ENCODE results near the gene LAMA3.

The LAMA3 gene

GRCh38 chr18:23986600-23987359, 297.5 kb downstream of the LAMA3 start:
- H3K4me1 Mint-ChIP-seq, result peaks cover 12 to 34% of the 10 kb centered on the region in 2 donors
- H3K27me3 Mint-ChIP-seq, result no peaks in the 10 kb centered on the region
- peaks cover 0 to 1% of the 10 kb centered on the region in 2 donors for H3K9me3 Mint-ChIP-seq
- H3K36me3 Mint-ChIP-seq, result no peaks in the 10 kb centered on the region
- H3K27ac Mint-ChIP-seq, result no peak overlapping the region
- no peak for DNase-seq
- peak; percentile 65 to 77 for ATAC-seq (replicated peaks)
- H3K4me3 Mint-ChIP-seq, result no peak overlapping the region

- Mint-ChIP-seq H3K4me3 (no peak overlapping the region), H3K27ac (no peak overlapping the region), H3K4me1 (peaks cover 9 to 22% of the 10 kb centered on the region in 2 donors), H3K9me3 (peaks cover 0 to 1% of the 10 kb centered on the region in 2 donors), H3K27me3 (no peaks in the 10 kb centered on the region), H3K36me3 (no peaks in the 10 kb centered on the region)
- ATAC-seq (replicated peaks) (no peak), DNase-seq (no peak)
Measured at GRCh38 chr18:23990474-23991410, 301.5 kb downstream of the LAMA3 start.

DNA sequence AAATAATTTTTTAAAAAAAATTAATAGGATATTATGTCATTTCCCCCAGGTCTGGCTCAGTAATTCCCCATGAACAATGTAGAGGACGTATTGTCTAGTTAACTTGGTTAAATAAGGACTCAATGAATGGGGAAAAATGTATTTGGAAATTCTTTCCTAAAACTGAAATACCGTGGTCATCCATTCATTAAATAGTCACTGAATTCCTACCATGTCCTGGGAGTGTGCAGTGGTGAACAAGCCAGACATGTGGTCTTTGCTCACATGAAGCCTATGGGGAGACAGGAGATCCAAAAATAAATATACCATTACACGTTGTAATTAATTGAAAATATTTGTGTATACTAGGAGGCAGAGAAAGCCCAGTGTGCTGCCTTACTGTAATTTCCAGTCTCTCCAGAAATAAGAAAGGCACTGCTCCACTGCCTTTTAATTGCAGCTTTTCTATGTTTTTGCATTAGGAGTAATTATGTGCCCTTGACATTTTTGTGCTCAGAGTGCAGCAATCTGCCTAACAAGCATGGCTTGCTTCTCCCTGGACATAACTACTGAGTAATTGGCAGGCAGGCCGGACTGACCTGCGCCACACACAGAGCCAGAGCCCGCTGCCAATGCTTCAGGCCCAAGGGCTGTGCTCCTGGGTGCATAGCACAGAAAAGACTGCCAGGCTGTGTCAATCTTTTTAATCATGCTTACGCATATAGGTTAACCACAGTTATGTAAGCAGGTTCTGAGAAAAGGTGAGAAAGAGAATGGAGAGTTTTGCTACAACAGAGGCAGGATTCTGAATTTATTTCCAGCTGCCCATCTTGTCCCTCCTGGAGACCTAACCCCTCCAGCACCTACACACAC, 303.1 kb downstream of the LAMA3 start:
- Mint-ChIP-seq H3K4me3 (no peak overlapping the region), H3K4me1 (peaks cover 9 to 10% of the 10 kb centered on the region in 2 donors), H3K36me3 (no peaks in the 10 kb centered on the region), H3K27ac (no peak overlapping the region), H3K9me3 (no peaks in the 10 kb centered on the region), H3K27me3 (no peaks in the 10 kb centered on the region)
- no peak for DNase-seq
- no peak for ATAC-seq (replicated peaks)

- no peak for ATAC-seq (replicated peaks)
- Mint-ChIP-seq H3K9me3 (no peaks in the 10 kb centered on the region), H3K27me3 (no peaks in the 10 kb centered on the region), H3K4me3 (no peak overlapping the region), H3K36me3 (no peaks in the 10 kb centered on the region), H3K27ac (no peak overlapping the region), H3K4me1 (peaks cover 7% of the 10 kb centered on the region in 2 donors)
- DNase-seq, result no peak
Measured at GRCh38 chr18:23992941-23993280, 303.7 kb downstream of the LAMA3 start.

DNA sequence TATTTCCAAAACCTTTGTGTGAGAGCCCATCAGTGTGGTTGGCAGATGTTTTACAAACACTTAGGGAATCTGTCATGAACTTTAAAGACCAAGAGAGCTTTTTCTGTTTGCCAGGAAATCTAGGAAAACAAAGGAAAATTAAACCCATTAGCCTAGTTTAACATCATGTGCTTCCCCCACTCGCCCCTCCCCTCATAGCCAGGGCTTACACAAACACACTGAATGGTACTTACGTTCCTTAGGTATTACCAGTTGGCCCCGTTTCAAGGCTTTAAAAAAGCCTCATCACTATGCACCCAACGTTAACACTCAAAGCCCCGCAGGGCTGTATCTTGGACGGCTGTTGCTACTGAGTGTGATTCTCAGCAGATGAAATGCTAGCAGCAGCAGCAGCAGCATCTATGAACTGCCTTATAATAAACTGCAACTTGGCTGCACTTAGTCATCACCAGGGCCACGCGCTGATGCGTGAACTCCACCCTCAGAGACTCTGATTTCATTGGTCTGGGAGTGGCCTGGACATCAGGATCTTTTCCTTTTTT, 305.2 kb downstream of the LAMA3 start:
- no peaks in the 10 kb centered on the region for H3K36me3 Mint-ChIP-seq
- H3K9me3 Mint-ChIP-seq, result no peaks in the 10 kb centered on the region
- ATAC-seq (replicated peaks) (no peak), DNase-seq (no peak)
- no peak overlapping the region for H3K4me3 Mint-ChIP-seq
- H3K27ac Mint-ChIP-seq, result no peak overlapping the region
- peaks cover 7% of the 10 kb centered on the region in 2 donors for H3K4me1 Mint-ChIP-seq
- no peaks in the 10 kb centered on the region for H3K27me3 Mint-ChIP-seq

GRCh38 chr18:23995180-23995579, 305.9 kb downstream of the LAMA3 start:
- peak; percentile 45 to 93 for ATAC-seq (replicated peaks)
- H3K27me3 Mint-ChIP-seq, result no peaks in the 10 kb centered on the region
- no peaks in the 10 kb centered on the region for H3K9me3 Mint-ChIP-seq
- peak overlapping the region; percentile 0 for H3K27ac Mint-ChIP-seq
- H3K4me1 Mint-ChIP-seq, result peaks cover 5 to 7% of the 10 kb centered on the region in 2 donors
- H3K36me3 Mint-ChIP-seq, result no peaks in the 10 kb centered on the region
- H3K4me3 Mint-ChIP-seq, result peak overlapping the region in 1 of 2 donors; percentile 30
- no peak for DNase-seq

GRCh38 chr18:23998018-23998417, 308.8 kb downstream of the LAMA3 start:
- ATAC-seq (replicated peaks) (no peak), DNase-seq (no peak)
- Mint-ChIP-seq H3K27ac (no peak overlapping the region), H3K4me3 (no peak overlapping the region), H3K9me3 (no peaks in the 10 kb centered on the region), H3K27me3 (no peaks in the 10 kb centered on the region), H3K36me3 (no peaks in the 10 kb centered on the region), H3K4me1 (peaks cover 14 to 16% of the 10 kb centered on the region in 2 donors)

DNA sequence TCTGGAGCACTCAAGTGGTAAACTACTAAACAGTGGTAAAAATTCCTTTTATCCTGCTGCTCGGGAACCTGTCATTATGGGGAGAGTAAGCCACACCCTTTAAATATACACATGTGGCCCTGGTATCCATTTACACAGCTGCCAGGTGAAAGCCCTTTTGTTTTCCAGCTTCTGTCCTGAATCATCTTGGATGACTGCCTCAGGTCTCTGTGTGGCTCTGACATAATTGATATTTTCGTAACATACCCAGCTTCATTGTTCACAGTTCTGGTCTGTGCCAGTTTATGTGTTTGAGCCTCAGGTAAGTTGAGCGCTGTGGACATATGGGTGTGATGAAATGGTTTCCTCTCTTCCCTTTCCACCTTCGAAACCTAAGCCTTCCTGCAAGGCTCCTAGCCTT, 309.6 kb downstream of the LAMA3 start:
- Mint-ChIP-seq H3K4me3 (no peak overlapping the region), H3K9me3 (no peaks in the 10 kb centered on the region), H3K27me3 (no peaks in the 10 kb centered on the region), H3K27ac (no peak overlapping the region), H3K36me3 (no peaks in the 10 kb centered on the region), H3K4me1 (peaks cover 15 to 21% of the 10 kb centered on the region in 2 donors)
- DNase-seq, result no peak
- ATAC-seq (replicated peaks), result no peak

DNA sequence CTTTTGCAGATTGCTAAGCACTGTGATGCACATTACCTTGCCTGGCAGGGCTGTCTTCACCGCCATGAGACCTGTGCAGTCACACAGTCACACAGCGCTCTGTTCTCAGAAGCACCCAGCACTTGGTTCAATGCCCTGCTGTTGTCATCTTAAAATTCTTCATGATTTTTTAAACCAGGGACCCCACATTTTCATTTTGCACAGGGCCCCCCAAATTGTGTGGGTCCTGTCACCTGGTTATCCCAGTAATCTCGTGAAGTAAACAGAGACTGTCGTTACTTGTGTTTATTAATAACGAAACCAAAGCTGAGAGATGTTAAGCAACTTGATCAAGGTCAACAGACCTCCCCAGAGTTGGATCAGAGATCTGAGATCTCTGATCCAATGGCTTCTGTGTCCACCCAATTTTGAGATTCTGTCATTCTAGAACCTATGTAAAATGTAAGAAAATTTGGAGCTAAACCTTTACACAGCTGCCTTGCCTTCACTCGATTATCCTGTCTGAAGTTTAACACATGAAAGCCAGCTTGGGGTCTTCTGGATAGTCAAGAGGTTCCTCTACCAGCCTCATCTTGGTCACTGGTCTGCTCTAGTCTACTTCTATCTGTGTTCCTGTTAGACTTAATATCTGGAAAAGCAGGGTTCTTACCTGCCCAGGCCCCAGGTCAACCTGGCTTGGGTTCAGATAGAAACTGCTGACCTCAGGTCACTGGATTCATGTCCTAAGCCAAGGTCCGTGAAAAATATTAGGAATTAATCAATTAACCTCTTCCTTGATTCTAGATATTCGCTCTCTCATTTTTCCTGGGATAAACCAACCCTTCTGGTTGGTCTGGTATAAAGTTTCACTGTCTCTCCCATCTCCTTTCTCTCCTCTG, 311.6 kb downstream of the LAMA3 start:
- Mint-ChIP-seq H3K27me3 (no peaks in the 10 kb centered on the region), H3K9me3 (no peaks in the 10 kb centered on the region), H3K27ac (no peak overlapping the region), H3K36me3 (no peaks in the 10 kb centered on the region), H3K4me1 (peaks cover 15 to 26% of the 10 kb centered on the region in 2 donors), H3K4me3 (no peak overlapping the region)
- ATAC-seq (replicated peaks) (no peak), DNase-seq (no peak)

DNA sequence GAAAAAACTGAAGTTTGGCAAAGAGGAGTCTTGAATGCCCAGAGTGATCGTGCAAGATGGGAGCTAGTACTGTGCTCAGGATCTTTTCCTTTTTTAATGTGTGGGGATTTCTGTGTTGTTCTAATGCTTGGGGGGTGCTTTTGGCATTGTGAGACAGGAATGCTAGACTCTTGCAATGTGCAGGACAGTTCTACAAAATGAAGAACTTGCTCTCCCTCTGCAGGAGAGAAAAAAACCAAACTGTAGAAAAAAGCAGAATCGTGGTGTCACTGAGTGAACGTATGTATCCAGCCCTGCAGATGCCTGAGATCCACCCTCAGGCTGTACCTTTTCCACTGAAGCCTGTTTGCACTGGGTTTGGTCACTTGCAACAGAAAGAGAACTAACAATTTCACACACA, 313.2 kb downstream of the LAMA3 start:
- ATAC-seq (replicated peaks) (peak in 1 of 2 donors; percentile 22), DNase-seq (no peak)
- Mint-ChIP-seq H3K9me3 (no peaks in the 10 kb centered on the region), H3K36me3 (no peaks in the 10 kb centered on the region), H3K27me3 (no peaks in the 10 kb centered on the region), H3K27ac (peak overlapping the region; percentile 39), H3K4me1 (peaks cover 15 to 26% of the 10 kb centered on the region in 2 donors), H3K4me3 (no peak overlapping the region)

- Mint-ChIP-seq H3K9me3 (no peaks in the 10 kb centered on the region), H3K4me3 (no peak overlapping the region), H3K27ac (no peak overlapping the region), H3K4me1 (peaks cover 15 to 26% of the 10 kb centered on the region in 2 donors), H3K27me3 (no peaks in the 10 kb centered on the region), H3K36me3 (no peaks in the 10 kb centered on the region)
- DNase-seq (no peak), ATAC-seq (replicated peaks) (no peak)
Measured at GRCh38 chr18:24003288-24003687, 314.0 kb downstream of the LAMA3 start.

DNA sequence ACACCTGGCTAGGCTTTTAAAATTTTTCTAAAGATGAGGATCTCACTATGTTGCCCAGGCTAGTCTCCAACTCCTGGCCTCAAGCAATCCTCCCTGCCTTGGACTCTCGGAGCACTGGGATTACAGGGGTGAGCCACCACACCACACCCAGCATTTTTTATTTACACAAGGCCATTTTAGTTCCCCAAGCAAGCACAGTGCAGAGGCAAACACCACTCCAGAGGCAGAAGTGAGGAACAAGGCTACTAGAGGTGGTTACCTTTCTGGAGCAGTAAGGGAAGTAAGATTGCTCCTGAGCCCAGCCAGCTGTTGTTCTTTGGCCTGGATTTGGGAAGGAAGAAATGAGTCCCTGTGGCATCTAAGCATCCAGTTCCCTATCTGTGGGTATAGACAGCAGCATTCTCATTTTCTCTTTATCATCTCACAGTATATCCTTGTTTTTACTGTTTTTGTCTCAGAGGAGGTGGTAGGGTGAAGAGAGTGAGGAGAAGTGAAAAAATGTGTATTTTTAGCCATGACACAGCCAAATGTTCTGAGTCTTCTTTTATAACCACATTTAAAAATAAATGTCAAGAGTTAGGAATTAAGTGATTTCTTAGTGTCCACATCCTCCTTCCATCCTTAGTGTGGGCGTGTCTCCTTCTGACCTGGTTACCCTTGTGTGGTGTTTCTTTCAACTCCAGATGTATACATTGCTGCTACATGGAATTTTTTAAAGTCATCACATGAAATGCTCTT, 314.8 kb downstream of the LAMA3 start:
- Mint-ChIP-seq H3K4me1 (peaks cover 19 to 33% of the 10 kb centered on the region in 2 donors), H3K9me3 (no peaks in the 10 kb centered on the region), H3K27me3 (no peaks in the 10 kb centered on the region), H3K27ac (no peak overlapping the region), H3K4me3 (no peak overlapping the region), H3K36me3 (no peaks in the 10 kb centered on the region)
- peak; percentile 75 to 76 for ATAC-seq (replicated peaks)
- DNase-seq, result no peak

All from stimulated activated naive B cell treated with anti-CD40 and anti-IgM and Interleukin-4, amounts not matched to agents 10 μg/mL and 1 μg/mL and 100 μg/mL, for 72 hours (primary cell).